ENCODE measurements around the gene STS. TPM values are rescaled to one million over a fixed set of nuclear protein-coding genes. Genes with fewer than 3 reads are reported as not detected.
"Not testable (repeated sequence)": the region's sequence is repeated elsewhere in the genome, so short reads cannot be mapped to it uniquely, and the experiment has no call there.

Gene STS
- total RNA-seq, 1 donor from 2014 or later = 4.5 TPM

- H3K9me3 Mint-ChIP-seq = peaks cover 7% of the 10 kb centered on the region
- peaks cover 28% of the 10 kb centered on the region for H3K4me1 Mint-ChIP-seq
- H3K27ac Mint-ChIP-seq = no peak overlapping the region
- TF ChIP-seq CTCF (IDR thresholded peaks at IDR 0.05; ENCODE audit: unreplicated experiment) = no peak
- H3K4me3 Mint-ChIP-seq = no peak overlapping the region
- no peaks in the 10 kb centered on the region for H3K27me3 Mint-ChIP-seq (ENCODE audit: low read depth)
- H3K36me3 Mint-ChIP-seq = no peaks in the 10 kb centered on the region
- no peak for DNase-seq (ENCODE audit: low spot score in 2 of 2, unreplicated experiment in 2 of 2)
Observed at GRCh38 chrX:7164174-7164573, 16.7 kb downstream of the STS start.

DNA sequence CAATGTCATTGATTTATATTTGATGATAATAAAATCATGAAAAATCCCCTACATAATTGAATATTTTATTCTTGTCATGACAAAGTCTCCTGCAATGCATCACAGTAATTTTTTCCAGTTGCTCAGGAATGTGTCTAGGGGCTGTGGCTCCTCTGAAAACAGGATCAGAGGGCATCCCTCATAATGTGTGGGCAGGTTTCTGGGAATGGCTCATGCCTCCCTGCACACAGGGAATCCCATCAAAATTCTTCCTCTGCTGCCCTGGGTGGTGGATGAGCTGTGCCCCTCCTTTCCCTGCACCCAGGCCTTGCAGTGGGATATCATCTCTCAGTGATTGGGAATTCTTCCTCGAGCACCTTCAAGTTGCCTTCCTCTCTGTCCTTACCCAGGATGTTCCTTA is 20.9 kb downstream of the STS start:
- Mint-ChIP-seq H3K27ac (no peak overlapping the region), H3K27me3 (ENCODE audit: low read depth) (no peaks in the 10 kb centered on the region), H3K4me3 (no peak overlapping the region), H3K4me1 (no peaks in the 10 kb centered on the region), H3K36me3 (no peaks in the 10 kb centered on the region), H3K9me3 (peaks cover 11% of the 10 kb centered on the region)
- DNase-seq (ENCODE audit: low spot score in 2 of 2, unreplicated experiment in 2 of 2) = no peak
- TF ChIP-seq CTCF (IDR thresholded peaks at IDR 0.05; ENCODE audit: unreplicated experiment) = no peak

DNA sequence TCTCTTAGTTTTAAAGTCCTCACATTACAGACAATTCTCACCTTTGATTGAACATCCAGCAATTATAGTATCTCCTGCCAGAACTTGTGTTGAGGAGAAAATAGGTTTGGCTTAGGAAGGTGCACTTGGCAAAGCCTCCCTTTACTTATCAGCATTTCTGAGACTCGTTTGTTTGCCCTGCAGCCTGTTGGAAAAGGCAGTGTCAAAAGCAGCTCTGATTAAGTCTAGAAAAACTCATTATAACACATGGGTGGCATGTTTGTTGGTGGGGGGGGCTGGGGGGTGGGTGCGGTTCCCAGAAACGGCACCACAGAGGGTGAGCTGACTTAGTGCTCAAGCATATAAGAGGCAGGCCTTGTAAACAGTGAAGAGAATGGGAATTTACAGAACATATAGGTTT is 22.1 kb downstream of the STS start:
- Mint-ChIP-seq H3K36me3 (no peaks in the 10 kb centered on the region), H3K27me3 (ENCODE audit: low read depth) (no peaks in the 10 kb centered on the region), H3K27ac (no peak overlapping the region), H3K9me3 (peaks cover 14% of the 10 kb centered on the region), H3K4me1 (no peaks in the 10 kb centered on the region), H3K4me3 (no peak overlapping the region)
- DNase-seq (ENCODE audit: low spot score in 2 of 2, unreplicated experiment in 2 of 2) = no peak
- no peak for TF ChIP-seq CTCF (IDR thresholded peaks at IDR 0.05; ENCODE audit: unreplicated experiment)

DNA sequence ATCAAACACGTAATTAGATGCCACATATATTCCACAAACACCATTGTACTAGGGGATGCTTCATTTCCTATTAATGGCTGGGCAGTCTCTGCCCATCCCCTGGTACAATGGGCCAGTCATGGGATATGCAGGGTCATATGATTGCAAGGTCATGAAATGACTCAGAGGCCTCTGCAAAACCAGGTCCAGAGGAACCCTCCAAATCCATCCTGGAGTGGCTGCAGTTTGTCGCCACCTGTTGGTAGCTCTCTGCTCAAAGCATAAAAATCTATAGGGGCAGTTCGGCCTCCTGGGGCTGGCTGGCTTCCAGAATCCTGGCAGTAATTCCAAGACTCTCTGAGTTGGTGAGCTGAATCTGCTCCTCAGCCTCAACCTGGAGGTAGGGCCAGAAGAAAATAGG is 23.4 kb downstream of the STS start:
- Mint-ChIP-seq H3K4me3 (no peak overlapping the region), H3K9me3 (peaks cover 14% of the 10 kb centered on the region), H3K27ac (no peak overlapping the region), H3K36me3 (no peaks in the 10 kb centered on the region), H3K27me3 (ENCODE audit: low read depth) (no peaks in the 10 kb centered on the region), H3K4me1 (no peaks in the 10 kb centered on the region)
- DNase-seq (ENCODE audit: low spot score in 2 of 2, unreplicated experiment in 2 of 2) = no peak
- no peak for TF ChIP-seq CTCF (IDR thresholded peaks at IDR 0.05; ENCODE audit: unreplicated experiment)

DNA sequence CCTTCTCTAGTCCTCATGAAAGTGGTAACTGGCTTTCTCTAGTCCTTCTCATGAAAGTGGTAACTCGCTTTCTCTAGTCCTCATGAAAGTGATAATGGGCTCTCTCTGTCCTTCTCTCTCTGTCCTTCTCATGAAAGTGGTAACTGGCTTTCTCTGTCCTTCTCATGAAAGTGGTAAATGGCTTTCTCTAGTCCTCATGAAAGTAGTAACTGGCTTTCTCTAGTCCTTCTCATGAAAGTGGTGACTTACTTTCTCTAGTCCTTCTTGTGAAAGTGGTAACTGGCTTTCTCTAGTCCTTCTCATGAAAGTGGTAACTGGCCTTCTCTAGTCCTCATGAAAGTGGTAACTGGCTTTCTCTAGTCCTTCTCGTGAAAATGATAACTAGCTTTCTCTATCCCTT is 31.3 kb downstream of the STS start:
- not testable (repeated sequence) for H3K27me3 Mint-ChIP-seq (ENCODE audit: low read depth); H3K27ac Mint-ChIP-seq; H3K4me1 Mint-ChIP-seq; H3K9me3 Mint-ChIP-seq; H3K4me3 Mint-ChIP-seq; H3K36me3 Mint-ChIP-seq; DNase-seq (ENCODE audit: low spot score in 2 of 2, unreplicated experiment in 2 of 2)

- Mint-ChIP-seq H3K36me3 (no peaks in the 10 kb centered on the region), H3K4me1 (no peaks in the 10 kb centered on the region), H3K9me3 (peaks cover 3% of the 10 kb centered on the region), H3K4me3 (no peak overlapping the region), H3K27ac (no peak overlapping the region), H3K27me3 (ENCODE audit: low read depth) (peaks cover 6% of the 10 kb centered on the region)
- no peak for DNase-seq (ENCODE audit: low spot score in 2 of 2, unreplicated experiment in 2 of 2)
- no peak for TF ChIP-seq CTCF (IDR thresholded peaks at IDR 0.05; ENCODE audit: unreplicated experiment)
Observed at GRCh38 chrX:7179446-7179845, 31.9 kb downstream of the STS start.

Data from mesothelial cell of epicardium (in vitro differentiated cells).